HepG2 (cell line): ENCODE data around the gene C2orf78. TPM values are rescaled to one million over a fixed set of nuclear protein-coding genes. Genes with fewer than 3 reads are reported as not detected.

Experiments used
- ATAC-seq: fragments of 200-7000 bp; cut with Tn5 transposase; 3 replicates; pipeline ENCODE4 v1.9.1; 2020; ENCODE audit warnings: mild to moderate bottlenecking, moderate library complexity
- BruUV-seq: library from RNA; stranded (reverse); fragments of 400-500 nt; replicated peaks from 2 replicates; lab custom pipeline; 2021; lab: Mats Ljungman, UMichigan
- CTCF ChIA-PET: fragments of 300-600 bp; formaldehyde crosslinking; extraction: SDS; loops from one replicate; lab custom pipeline; 2021; ENCODE audit warnings: low total read pairs, inconsistent platforms, low intra/inter-chr PET ratio; lab: Yijun Ruan, JAX
- POLR2A ChIA-PET: fragments of 350-600 bp; sonication (Branson Sonifier 250); formaldehyde crosslinking; loops from one replicate; lab custom pipeline; 2020; ENCODE audit warnings: antibody characterized with exemption, inconsistent platforms; lab: Yijun Ruan, JAX
- DNase-seq: peaks from one replicate; pipeline ENCODE4 v3.0.0-alpha.2; 2015; ENCODE audit warnings: low spot score
- FAIRE-seq: peaks from 3 replicates; lab custom pipeline; 2011; peaks lifted over from hg19 to GRCh38; lab: Jason Lieb, UNC
- H2AFZ ChIP-seq: one replicate; pipeline ENCODE4 v1.6.1; 2011; ENCODE audit warnings: low read length, inconsistent platforms
- H3K27ac ChIP-seq: fragments of 300-600 bp; 3 replicates; pipeline ENCODE4 v1.8.0; 2011; ENCODE audit warnings: mixed run types, mild to moderate bottlenecking, mixed read lengths, low read length, inconsistent platforms; ENCODE audit not compliant: insufficient read depth; ENCODE audit errors: extremely low read length
- H3K27me3 ChIP-seq, 2 experiments: fragments of 200-600 bp in 1 of 2; 2 replicates in 1 of 2; 3 replicates in 1 of 2; pipeline versions ENCODE4 v1.6.0 to v1.8.0; 2011; ENCODE audit warnings: low read length in 2 of 2, mild to moderate bottlenecking in 2 of 2, moderate library complexity in 2 of 2, inconsistent platforms in 1 of 2; ENCODE audit not compliant: insufficient read depth in 2 of 2, control insufficient read depth in 1 of 2
- H3K36me3 ChIP-seq, 2 experiments: fragments of 200-600 bp in 1 of 2; replicated peaks in 1 of 2; 2 replicates in 1 of 2; 3 replicates in 1 of 2; pipeline versions ENCODE4 v1.5.1 to v1.8.0; 2011; ENCODE audit warnings: low read length in 2 of 2, inconsistent platforms in 1 of 2; ENCODE audit not compliant: insufficient read depth in 2 of 2, control insufficient read depth in 1 of 2
- H3K4me1 ChIP-seq: 2 replicates; pipeline ENCODE4 v1.5.1; 2012; ENCODE audit warnings: low read length, inconsistent platforms; ENCODE audit not compliant: insufficient read depth
- H3K4me2 ChIP-seq: 2 replicates; pipeline ENCODE4 v1.6.0; 2011; ENCODE audit warnings: low read depth, low read length, inconsistent platforms
- H3K4me3 ChIP-seq, 3 experiments: fragments of 200-600 bp in 1 of 3; sonication (generic), shearing (Covaris generic) in 1 of 3; replicated peaks in 1 of 3; 2 replicates each; pipeline ENCODE4 v1.5.1; 2011 to 2016; ENCODE audit warnings: low read length in 3 of 3, inconsistent platforms in 2 of 3, low read depth in 2 of 3, mild to moderate bottlenecking in 2 of 3, control low read depth in 1 of 3, mixed read lengths in 1 of 3; ENCODE audit not compliant: insufficient read depth in 1 of 3
- H3K79me2 ChIP-seq: one replicate; pipeline ENCODE4 v1.6.1; 2011; ENCODE audit warnings: low read length, inconsistent platforms; ENCODE audit not compliant: insufficient read depth
- H3K9ac ChIP-seq: 2 replicates; pipeline ENCODE4 v1.6.0; 2011; ENCODE audit warnings: mild to moderate bottlenecking, low read depth, low read length, inconsistent platforms; ENCODE audit not compliant: insufficient read depth
- H3K9me3 ChIP-seq: 2 replicates; pipeline ENCODE4 v1.5.1; 2012; ENCODE audit warnings: mild to moderate bottlenecking, low read length
- H4K20me1 ChIP-seq: 2 replicates; pipeline ENCODE4 v1.6.0; 2011; ENCODE audit warnings: inconsistent platforms, mild to moderate bottlenecking, low read length, moderate library complexity; ENCODE audit not compliant: insufficient read depth
- IRF9 ChIP-seq: sonication (generic); formaldehyde crosslinking; IDR thresholded peaks from 2 replicates; pipeline ENCODE4 v1.8.0; 2022; ENCODE audit warnings: missing genetic modification reagents, mild to moderate bottlenecking, borderline replicate concordance
- KLF11 ChIP-seq: IDR thresholded peaks from 2 replicates; pipeline ENCODE4 v1.6.1; 2016; ENCODE audit warnings: missing compliant biosample characterization
- MAFK ChIP-seq, 2 experiments: IDR thresholded peaks in 1 of 2; conservative IDR thresholded peaks in 1 of 2; 2 replicates each; pipeline ENCODE4 v1.6.1; 2011; ENCODE audit warnings: improper control_type of control experiment in 2 of 2, low read length in 2 of 2
- MYPOP ChIP-seq: sonication (generic); formaldehyde crosslinking; IDR thresholded peaks from 2 replicates; pipeline ENCODE4 v1.8.1; 2023; ENCODE audit warnings: mild to moderate bottlenecking, moderate library complexity, missing genetic modification reagents
- NFE2 ChIP-seq: sonication (generic); formaldehyde crosslinking; IDR thresholded peaks from 2 replicates; pipeline ENCODE4 v1.4.0; 2020; ENCODE audit warnings: missing genetic modification reagents
- RBM22 ChIP-seq: fragments of 200-400 bp; formaldehyde crosslinking; optimal IDR thresholded peaks from 2 replicates; pipeline ENCODE3; 2017; ENCODE audit warnings: mild to moderate bottlenecking, low read length, moderate library complexity
- TCF7L2 ChIP-seq: IDR thresholded peaks from 2 replicates; pipeline ENCODE4 v1.6.1; 2011; ENCODE audit warnings: mild to moderate bottlenecking, low read depth, low read length, moderate library complexity
- ZBTB20 ChIP-seq: sonication (generic); formaldehyde crosslinking; IDR thresholded peaks from 2 replicates; pipeline ENCODE4 v1.8.1; 2023; ENCODE audit warnings: missing genetic modification reagents, low read depth, mild to moderate bottlenecking, borderline replicate concordance
- ZNF17 ChIP-seq: sonication (generic); formaldehyde crosslinking; IDR thresholded peaks from 2 replicates; pipeline ENCODE4 v1.5.0; 2020; ENCODE audit warnings: mild to moderate bottlenecking, missing genetic modification reagents
- ZNF18 ChIP-seq: sonication (generic); formaldehyde crosslinking; IDR thresholded peaks from 2 replicates; pipeline ENCODE4 v1.8.0; 2022; ENCODE audit warnings: mild to moderate bottlenecking, missing genetic modification reagents; ENCODE audit not compliant: insufficient replicate concordance
- ZNF557 ChIP-seq: sonication (generic); formaldehyde crosslinking; IDR thresholded peaks from 2 replicates; pipeline ENCODE4 v1.4.0; 2020; ENCODE audit warnings: missing genetic modification reagents
- ZNF564 ChIP-seq: sonication (generic); formaldehyde crosslinking; IDR thresholded peaks from 2 replicates; pipeline ENCODE4 v1.8.1; 2023; ENCODE audit warnings: mild to moderate bottlenecking, missing genetic modification reagents
- ZNF570 ChIP-seq: sonication (generic); formaldehyde crosslinking; IDR thresholded peaks from 2 replicates; pipeline ENCODE4 v1.4.0; 2020; ENCODE audit warnings: mild to moderate bottlenecking, missing genetic modification reagents, borderline replicate concordance
- ZNF616 ChIP-seq: sonication (generic); formaldehyde crosslinking; IDR thresholded peaks from 2 replicates; pipeline ENCODE4 v1.5.0; 2020; ENCODE audit warnings: low read depth, mild to moderate bottlenecking, missing genetic modification reagents
- WGBS: methylation state at CpG from one replicate; pipeline ENCODE4 v1.1.6; 2017; ENCODE audit warnings: low lambda C conversion rate; 5-methylcytosine and 5-hydroxymethylcytosine counted together
- in situ Hi-C: cut with HindIII; loops from 2 replicates; pipeline ENCODE4 v1.10.0; 2017; ENCODE audit warnings: low pct_unique_long_range_greater_than_20kb; ENCODE audit not compliant: extremely low pct_ligation_motif_present
- intact Hi-C: fragments of 100-400 bp; cut with micrococcal nuclease; formaldehyde crosslinking; loops from one replicate; pipeline ENCODE4 v1.10.0; 2022; ENCODE audit not compliant: unreplicated experiment
- polyA plus RNA-seq, 8 experiments: library from polyadenylated mRNA; depleted of rRNA in 3 of 8; stranded (reverse) in 7 of 8; unstranded in 1 of 8; fragments of >200 nt; fragmentation: Illumina TruSeq in 4 of 8; extraction: Trizol in 4 of 8; gene quantifications; 2 replicates each; pipeline versions ENCODE4 v1.2.1 to v1.2.3, GENCODE V29; 2011 to 2016; ENCODE audit warnings: low read depth in 4 of 8, missing spikeins in 1 of 8, mixed read lengths in 1 of 8; ENCODE audit not compliant: insufficient read depth in 1 of 8
- total RNA-seq, 5 experiments: library from RNA; depleted of rRNA; stranded (reverse); fragments of >200 nt; fragmentation: Illumina TruSeq; extraction: Trizol; gene quantifications; 2 replicates each; pipeline ENCODE4 v1.2.3, GENCODE V29; 2016; ENCODE audit warnings: low read depth in 1 of 5

The C2orf78 gene
- total and polyA plus RNA-seq, 2 of the 13 experiments (the other 11 are each of a cell fraction or from before 2014, with no cell fraction given), result not detected

- Histone ChIP-seq H2AFZ (no peak overlapping the region), H3K9me3 (no peaks in the 10 kb centered on the region), H3K36me3 (no peaks in the 10 kb centered on the region), H3K4me2 (no peak overlapping the region), H4K20me1 (no peaks in the 10 kb centered on the region), H3K9ac (no peak overlapping the region), H3K27me3 (peaks cover 3 to 4% of the 10 kb centered on the region in 2 experiments; a peak in 2 of 5 replicates)
- 2% methylated on average over 2 of the region's 2 CpGs for WGBS
- in situ Hi-C loops (no loop called here), intact Hi-C loops (no loop called here)
- CTCF ChIA-PET, result interaction anchor here (0.8 to 2.3 kb wide), 6 partner anchors 16 to 512 kb away, joined by 3 to 10 read pairs (median 4); partner anchors contain the start of gene BOLA3
- POLR2A ChIA-PET, result interaction anchor here (1.0 to 1.7 kb wide), 4 partner anchors 19 to 328 kb away, joined by 3 to 4 read pairs (median 4); partner anchors contain the start of gene BOLA3
- FAIRE-seq (no peak), DNase-seq (no peak)
- BruUV-seq, result no TSS peak
- no peak for TF ChIP-seq ZNF570
- no peak for TF ChIP-seq ZNF18
- TF ChIP-seq TCF7L2, result no peak
- no peak for TF ChIP-seq ZBTB20 (CRISPR knock-in tag)
- TF ChIP-seq ZNF17 (CRISPR knock-in tag), result no peak
- no peak for TF ChIP-seq MAFK (conservative IDR thresholded peaks at IDR 0.05 in 1 of 2, IDR thresholded peaks at IDR 0.05 in 1 of 2; ENCODE audit: low read length in 2 of 2)
- TF ChIP-seq ZNF557 (CRISPR knock-in tag), result no peak
- TF ChIP-seq KLF11, result no peak
- no peak for TF ChIP-seq ZNF616 (CRISPR knock-in tag)
- no peak for TF ChIP-seq IRF9 (CRISPR knock-in tag)
- TF ChIP-seq NFE2 (CRISPR knock-in tag), result no peak
- no peak for TF ChIP-seq RBM22
- no peak for TF ChIP-seq ZNF564
- no peak for TF ChIP-seq MYPOP (CRISPR knock-in tag)
- TF ChIP-seq, all 625 proteins: peak for 0
- H3K4me1 ChIP-seq, result peaks cover 12% of the 10 kb centered on the region
- no peak overlapping the region for H3K4me3 ChIP-seq
- no peaks in the 10 kb centered on the region for H3K79me2 ChIP-seq
- no peak for ATAC-seq
- H3K27ac ChIP-seq, result no peak overlapping the region
Observed at GRCh38 chr2:73823416-73823815, 39.4 kb downstream of the C2orf78 start.
